Ishikawa (cell line): Measurements from ENCODE around the gene BACH2.

Experiments used
- CEBPB ChIP-seq: IDR thresholded peaks from 2 replicates; pipeline ENCODE4 v1.6.1; 2012
- CREB1 ChIP-seq: IDR thresholded peaks from 2 replicates; pipeline ENCODE4 v1.6.1; 2012; ENCODE audit warnings: low read depth
- EP300 ChIP-seq: IDR thresholded peaks from 2 replicates; pipeline ENCODE4 v1.6.1; 2012; ENCODE audit warnings: borderline replicate concordance
- FOXM1 ChIP-seq: IDR thresholded peaks from 2 replicates; pipeline ENCODE4 v1.6.1; 2012; ENCODE audit warnings: low read depth, borderline replicate concordance
- MAX ChIP-seq: IDR thresholded peaks from 2 replicates; pipeline ENCODE4 v1.6.1; 2012
- NFIC ChIP-seq: IDR thresholded peaks from 2 replicates; pipeline ENCODE4 v1.6.1; 2012
- RAD21 ChIP-seq: IDR thresholded peaks from 2 replicates; pipeline ENCODE4 v1.6.1; 2012; ENCODE audit warnings: low read depth
- REST ChIP-seq: IDR thresholded peaks from 2 replicates; pipeline ENCODE4 v1.6.1; 2012; ENCODE audit warnings: low read depth, mild to moderate bottlenecking
- TAF1 ChIP-seq: IDR thresholded peaks from 2 replicates; pipeline ENCODE4 v1.6.1; 2012; ENCODE audit warnings: low read depth, mild to moderate bottlenecking
- TCF12 ChIP-seq: IDR thresholded peaks from 2 replicates; pipeline ENCODE4 v1.6.1; 2012; ENCODE audit warnings: low read depth
- TEAD4 ChIP-seq: IDR thresholded peaks from 2 replicates; pipeline ENCODE4 v1.6.1; 2012
- YY1 ChIP-seq: IDR thresholded peaks from 2 replicates; pipeline ENCODE4 v1.6.1; 2012; ENCODE audit warnings: low read depth
- TF ChIP-seq, protein P1 (sequence below): IDR thresholded peaks from 2 replicates; pipeline ENCODE4 v1.6.1; 2012

GRCh38 chr6:90080876-90081481 lies 215.7 kb downstream of the BACH2 start:
- TF ChIP-seq TAF1 = no peak
- no peak for TF ChIP-seq NFIC
- TF ChIP-seq MAX = no peak
- TF ChIP-seq REST = no peak
- TF ChIP-seq CEBPB = no peak
- TF ChIP-seq CREB1 = no peak
- TF ChIP-seq, protein P1, sequence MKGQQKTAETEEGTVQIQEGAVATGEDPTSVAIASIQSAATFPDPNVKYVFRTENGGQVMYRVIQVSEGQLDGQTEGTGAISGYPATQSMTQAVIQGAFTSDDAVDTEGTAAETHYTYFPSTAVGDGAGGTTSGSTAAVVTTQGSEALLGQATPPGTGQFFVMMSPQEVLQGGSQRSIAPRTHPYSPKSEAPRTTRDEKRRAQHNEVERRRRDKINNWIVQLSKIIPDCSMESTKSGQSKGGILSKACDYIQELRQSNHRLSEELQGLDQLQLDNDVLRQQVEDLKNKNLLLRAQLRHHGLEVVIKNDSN = no peak
- TF ChIP-seq EP300 = no peak
- no peak for TF ChIP-seq YY1
- TF ChIP-seq RAD21 = no peak
- TF ChIP-seq TCF12 = no peak
- TF ChIP-seq FOXM1 = no peak
- TF ChIP-seq TEAD4 = no peak
